RWPE2 (cell line): ENCODE data around the gene SRBD1.

ENCODE experiments used
- ATAC-seq: fragments of 200-7000 bp; cut with Tn5 transposase; 3 replicates; pipeline ENCODE4 v1.9.1; 2021; ENCODE audit warnings: low read depth
- DNase-seq: peaks from one replicate; pipeline ENCODE4 v3.0.0-alpha.2; 2020; ENCODE audit warnings: low spot score
- H3K27ac ChIP-seq: fragments of 450-650 bp; 2 replicates; pipeline ENCODE4 v1.5.1; 2017; ENCODE audit warnings: mild to moderate bottlenecking; ENCODE audit not compliant: poor library complexity, severe bottlenecking
- H3K27me3 ChIP-seq: fragments of 250-450 bp; sonication (Bioruptor Pico); 2 replicates; pipeline ENCODE4 v1.5.1; 2021; ENCODE audit warnings: mild to moderate bottlenecking, moderate library complexity; ENCODE audit not compliant: insufficient read depth, poor library complexity, severe bottlenecking
- H3K36me3 ChIP-seq: fragments of 250-450 bp; sonication (Bioruptor Pico); 2 replicates; pipeline ENCODE4 v1.5.1; 2020; ENCODE audit warnings: low read depth, mild to moderate bottlenecking, moderate library complexity
- H3K4me1 ChIP-seq: fragments of 250-450 bp; sonication (Bioruptor Pico); 2 replicates; pipeline ENCODE4 v1.5.1; 2021; ENCODE audit warnings: mild to moderate bottlenecking, moderate library complexity; ENCODE audit not compliant: insufficient read depth, poor library complexity, severe bottlenecking
- H3K4me3 ChIP-seq: fragments of 250-450 bp; sonication (Bioruptor Pico); 2 replicates; pipeline ENCODE4 v1.5.1; 2021; ENCODE audit warnings: mild to moderate bottlenecking, moderate library complexity; ENCODE audit not compliant: severe bottlenecking
- H3K9me3 ChIP-seq: fragments of 250-450 bp; sonication (Bioruptor Pico); 2 replicates; pipeline ENCODE4 v1.5.1; 2021; ENCODE audit warnings: mild to moderate bottlenecking, moderate library complexity; ENCODE audit not compliant: severe bottlenecking
- TF ChIP-seq, protein P1 (sequence below): fragments of 450-650 bp; IDR thresholded peaks from one replicate; pipeline ENCODE4 v1.5.1; 2017; ENCODE audit warnings: mild to moderate bottlenecking, moderate library complexity; ENCODE audit not compliant: poor library complexity, severe bottlenecking

SRBD1 gene

DNA sequence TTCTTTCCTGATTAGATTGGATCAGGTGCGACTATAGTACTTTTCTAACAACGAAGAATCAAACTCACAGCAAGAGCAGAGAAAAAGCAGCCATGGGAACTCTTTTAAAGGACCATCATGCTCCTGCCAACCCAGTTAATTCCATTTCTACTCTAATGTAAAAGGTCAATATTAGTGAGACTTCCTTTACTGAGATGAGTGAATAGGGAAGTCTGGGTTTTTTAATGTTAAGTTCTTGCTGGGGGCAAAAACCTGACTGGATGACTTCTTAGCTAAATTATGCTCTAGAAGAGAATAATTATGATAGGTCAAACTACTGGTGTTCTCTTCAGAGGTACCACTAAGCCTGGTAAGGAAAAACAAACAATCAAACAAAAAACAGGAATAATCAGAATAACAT lies 8.4 kb downstream of the SRBD1 start:
- H3K9me3 ChIP-seq = no peaks in the 10 kb centered on the region
- no peak for DNase-seq
- H3K27me3 ChIP-seq = no peaks in the 10 kb centered on the region
- H3K36me3 ChIP-seq = peaks cover 69% of the 10 kb centered on the region
- no peak overlapping the region for H3K27ac ChIP-seq
- TF ChIP-seq, protein P1, sequence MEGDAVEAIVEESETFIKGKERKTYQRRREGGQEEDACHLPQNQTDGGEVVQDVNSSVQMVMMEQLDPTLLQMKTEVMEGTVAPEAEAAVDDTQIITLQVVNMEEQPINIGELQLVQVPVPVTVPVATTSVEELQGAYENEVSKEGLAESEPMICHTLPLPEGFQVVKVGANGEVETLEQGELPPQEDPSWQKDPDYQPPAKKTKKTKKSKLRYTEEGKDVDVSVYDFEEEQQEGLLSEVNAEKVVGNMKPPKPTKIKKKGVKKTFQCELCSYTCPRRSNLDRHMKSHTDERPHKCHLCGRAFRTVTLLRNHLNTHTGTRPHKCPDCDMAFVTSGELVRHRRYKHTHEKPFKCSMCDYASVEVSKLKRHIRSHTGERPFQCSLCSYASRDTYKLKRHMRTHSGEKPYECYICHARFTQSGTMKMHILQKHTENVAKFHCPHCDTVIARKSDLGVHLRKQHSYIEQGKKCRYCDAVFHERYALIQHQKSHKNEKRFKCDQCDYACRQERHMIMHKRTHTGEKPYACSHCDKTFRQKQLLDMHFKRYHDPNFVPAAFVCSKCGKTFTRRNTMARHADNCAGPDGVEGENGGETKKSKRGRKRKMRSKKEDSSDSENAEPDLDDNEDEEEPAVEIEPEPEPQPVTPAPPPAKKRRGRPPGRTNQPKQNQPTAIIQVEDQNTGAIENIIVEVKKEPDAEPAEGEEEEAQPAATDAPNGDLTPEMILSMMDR = no peak
- H3K4me1 ChIP-seq = peaks cover 4% of the 10 kb centered on the region
- H3K4me3 ChIP-seq = no peak overlapping the region
- ATAC-seq = no peak

DNA sequence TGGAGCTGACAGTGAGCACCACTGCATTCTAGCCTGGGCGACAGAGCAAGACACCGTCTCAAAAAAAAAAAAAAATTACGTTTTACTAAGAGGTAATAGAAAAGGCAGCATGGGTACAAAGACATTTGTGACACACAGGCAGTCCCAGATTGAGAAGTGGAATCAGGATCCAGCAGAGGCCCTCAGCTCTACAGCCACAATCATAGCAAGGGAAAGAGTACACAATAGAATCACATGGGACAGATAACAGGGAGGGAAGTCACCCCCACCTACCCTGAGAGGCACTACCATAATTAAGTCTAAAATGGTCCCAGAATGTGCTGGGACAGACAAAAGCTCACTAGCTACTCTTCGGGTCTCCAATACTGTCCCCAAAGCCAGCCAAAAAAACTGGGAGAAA lies 12.5 kb downstream of the SRBD1 start:
- Histone ChIP-seq H3K36me3 (peaks cover 79% of the 10 kb centered on the region), H3K4me3 (no peak overlapping the region), H3K9me3 (no peaks in the 10 kb centered on the region), H3K27me3 (no peaks in the 10 kb centered on the region), H3K4me1 (peaks cover 19% of the 10 kb centered on the region), H3K27ac (no peak overlapping the region)
- DNase-seq = no peak
- no peak for ATAC-seq
- TF ChIP-seq, protein P1 = no peak

DNA sequence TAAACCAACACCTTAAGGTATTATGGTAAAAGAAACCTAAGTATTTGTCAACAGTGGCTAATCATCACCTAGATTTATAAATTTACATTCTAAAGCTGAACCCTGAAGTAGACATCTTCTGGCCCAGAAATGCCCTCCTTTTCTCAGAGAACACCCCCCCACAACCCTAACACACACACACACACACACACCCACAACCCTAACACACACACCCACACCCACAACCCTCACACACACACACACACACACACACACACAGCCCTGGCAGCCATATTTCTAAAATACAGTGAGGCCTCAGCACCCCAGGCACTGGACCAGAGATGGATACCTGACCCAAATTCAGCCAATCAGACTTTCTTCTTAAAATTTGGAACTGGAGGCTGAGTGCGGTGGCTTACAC lies 14.3 kb downstream of the SRBD1 start:
- ATAC-seq (no peak), DNase-seq (no peak)
- Histone ChIP-seq H3K36me3 (peaks cover 77% of the 10 kb centered on the region), H3K4me3 (no peak overlapping the region), H3K27me3 (no peaks in the 10 kb centered on the region), H3K9me3 (no peaks in the 10 kb centered on the region), H3K4me1 (peaks cover 19% of the 10 kb centered on the region), H3K27ac (peak overlapping the region; percentile 65)
- TF ChIP-seq, protein P1 = no peak

DNA sequence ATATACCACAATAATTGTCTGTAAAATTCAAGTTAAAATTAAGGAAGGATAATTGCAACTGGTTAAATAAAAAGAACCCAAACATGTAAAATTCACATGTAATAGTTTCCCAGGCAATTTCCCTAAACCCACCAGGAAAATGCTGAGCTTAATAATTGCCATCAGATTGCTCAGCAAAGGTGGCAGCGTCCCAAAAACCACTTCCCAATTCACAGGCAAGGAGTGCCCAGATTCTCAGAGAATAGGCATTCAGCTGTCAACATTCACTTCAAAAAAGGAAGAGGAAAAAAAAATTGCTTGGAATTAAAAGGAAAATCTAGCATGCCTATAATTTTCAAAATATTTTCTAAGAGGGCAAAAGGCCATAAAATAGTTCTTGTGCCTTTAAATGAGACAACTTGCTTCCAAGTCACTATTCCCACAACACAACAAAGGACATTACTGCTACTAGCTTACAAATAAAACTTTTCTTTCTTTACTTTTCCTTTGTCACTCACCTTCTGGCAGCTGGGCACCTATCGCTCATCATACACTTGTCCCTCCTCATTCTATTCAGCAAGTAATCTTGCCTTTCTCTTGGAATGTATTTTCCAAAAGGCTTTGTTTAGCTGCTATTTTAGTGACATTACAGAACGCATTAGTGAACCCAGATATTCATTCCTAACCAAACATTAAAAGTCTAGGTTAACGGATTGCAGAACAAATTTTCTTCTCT lies 15.2 kb downstream of the SRBD1 start:
- peak overlapping the region; percentile 65 for H3K27ac ChIP-seq
- H3K27me3 ChIP-seq = no peaks in the 10 kb centered on the region
- peak; percentile 80 for ATAC-seq
- TF ChIP-seq, protein P1 = no peak
- no peak overlapping the region for H3K4me3 ChIP-seq
- DNase-seq = no peak
- peaks cover 17% of the 10 kb centered on the region for H3K4me1 ChIP-seq
- H3K36me3 ChIP-seq = peaks cover 73% of the 10 kb centered on the region
- H3K9me3 ChIP-seq = no peaks in the 10 kb centered on the region

DNA sequence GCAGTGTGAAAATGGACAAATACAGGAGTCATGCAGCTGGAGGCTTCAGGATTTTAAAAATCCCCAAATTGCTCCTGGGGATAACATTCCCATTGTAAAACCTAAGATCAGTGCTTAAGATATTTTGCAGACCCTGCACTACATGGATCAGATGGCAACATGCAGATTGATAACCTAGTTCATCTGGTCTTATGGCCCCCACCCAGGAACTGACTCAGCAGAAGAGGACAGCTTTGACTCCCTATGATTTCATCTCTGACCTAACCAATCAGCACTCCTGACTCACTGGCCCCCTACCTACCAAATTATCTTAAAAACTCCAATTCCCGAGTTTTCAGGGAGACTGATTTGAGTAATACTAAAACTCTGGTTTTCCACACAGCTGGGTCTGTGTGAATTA lies 20.0 kb downstream of the SRBD1 start:
- Histone ChIP-seq H3K27me3 (no peaks in the 10 kb centered on the region), H3K9me3 (no peaks in the 10 kb centered on the region), H3K4me1 (peaks cover 9% of the 10 kb centered on the region), H3K36me3 (peaks cover 34% of the 10 kb centered on the region), H3K27ac (no peak overlapping the region), H3K4me3 (no peak overlapping the region)
- DNase-seq = no peak
- no peak for ATAC-seq
- TF ChIP-seq, protein P1 = no peak
